HCT116 (cell line): ENCODE data around the gene MMP12. TPM values are rescaled to one million over a fixed set of nuclear protein-coding genes. Genes with fewer than 3 reads are reported as not detected.

ENCODE experiments used
- total RNA-seq: library from RNA; stranded (reverse); gene quantifications from one replicate; pipeline ENCODE4 v1.2.1, GENCODE V29; 2021; ENCODE audit not compliant: unreplicated experiment

Gene MMP12
- total RNA-seq, 1 experiment from 2014 or later = not detected

Other genes starting within 250 kb of the MMP12 start
- gene MMP20, start 249.7 kb downstream of the MMP12 start, total RNA-seq = 0.30 TPM
- not detected for gene MMP27, start 169.2 kb downstream of the MMP12 start, total RNA-seq
- gene MMP8, start 150.0 kb downstream of the MMP12 start, total RNA-seq = not detected
- not detected for gene MMP10, start 94.4 kb downstream of the MMP12 start, total RNA-seq
- gene MMP1, start 76.8 kb downstream of the MMP12 start, total RNA-seq = not detected
- gene MMP3, start 31.4 kb downstream of the MMP12 start, total RNA-seq = not detected
- not detected for gene MMP13, start 80.8 kb upstream of the MMP12 start, total RNA-seq
- gene DCUN1D5, start 217.2 kb upstream of the MMP12 start, total RNA-seq = 60.1 TPM
- gene DYNC2H1, start 234.4 kb upstream of the MMP12 start, total RNA-seq = 1.5 TPM